Vagina (tissue), 2 donors: Measurements from ENCODE around the gene AGO3.

Source experiments
- CTCF ChIP-seq, 3 experiments: fragments of 450-650 bp in 2 of 3; fragments of 200-600 bp in 1 of 3; sonication (generic) in 1 of 3; IDR thresholded peaks; one replicate each; pipeline ENCODE4 v1.5.1; 2017 to 2019; ENCODE audit warnings: antibody characterized with exemption in 3 of 3, mild to moderate bottlenecking in 2 of 3, moderate library complexity in 2 of 3
- POLR2AphosphoS5 ChIP-seq, 2 donors: sonication (generic); formaldehyde crosslinking; IDR thresholded peaks; one replicate each; pipeline ENCODE4 v1.9.0; 2017; ENCODE audit warnings: antibody characterized with exemption in 2 of 2, mild to moderate bottlenecking in 2 of 2, low read depth in 1 of 2; ENCODE audit not compliant: insufficient read depth in 1 of 2

- TF ChIP-seq POLR2AphosphoS5 (IDR thresholded peaks at IDR 0.05; ENCODE audit: insufficient read depth in 1 of 2, low read depth in 1 of 2) (no peak), CTCF (IDR thresholded peaks at IDR 0.05) (no peak)
These were observed 155.0 kb downstream of the AGO3 start for GRCh38 chr1:36085686-36086526.
